ENCODE data around the gene CLINT1. TPM values are rescaled to one million over a fixed set of nuclear protein-coding genes. Genes with fewer than 3 reads are reported as not detected.

Gene CLINT1
- total and polyA plus RNA-seq, 12 donors, result 15.1 to 54.7 (median 50.7) TPM

DNA sequence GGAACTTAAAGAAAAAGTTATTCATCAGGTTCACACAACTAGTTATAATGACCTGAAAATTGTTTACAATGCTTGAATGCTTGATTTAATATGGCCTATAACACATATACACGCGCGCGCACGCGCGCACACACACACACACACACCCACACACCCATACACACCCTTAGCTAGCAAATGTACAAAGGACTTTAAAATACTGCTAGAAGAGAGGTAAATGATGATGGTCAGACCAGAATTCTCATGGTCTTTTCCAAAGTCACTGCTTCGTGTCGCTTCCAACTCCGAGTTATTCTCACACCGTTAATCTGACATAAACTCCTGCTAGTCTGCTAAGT is 109.5 kb downstream of the CLINT1 start:
- no peaks in the 10 kb centered on the region for H3K27me3 ChIP-seq
- intact Hi-C loops (cut with DNase I), result no loop called here
- no peak for DNase-seq
- TF ChIP-seq, protein P1, sequence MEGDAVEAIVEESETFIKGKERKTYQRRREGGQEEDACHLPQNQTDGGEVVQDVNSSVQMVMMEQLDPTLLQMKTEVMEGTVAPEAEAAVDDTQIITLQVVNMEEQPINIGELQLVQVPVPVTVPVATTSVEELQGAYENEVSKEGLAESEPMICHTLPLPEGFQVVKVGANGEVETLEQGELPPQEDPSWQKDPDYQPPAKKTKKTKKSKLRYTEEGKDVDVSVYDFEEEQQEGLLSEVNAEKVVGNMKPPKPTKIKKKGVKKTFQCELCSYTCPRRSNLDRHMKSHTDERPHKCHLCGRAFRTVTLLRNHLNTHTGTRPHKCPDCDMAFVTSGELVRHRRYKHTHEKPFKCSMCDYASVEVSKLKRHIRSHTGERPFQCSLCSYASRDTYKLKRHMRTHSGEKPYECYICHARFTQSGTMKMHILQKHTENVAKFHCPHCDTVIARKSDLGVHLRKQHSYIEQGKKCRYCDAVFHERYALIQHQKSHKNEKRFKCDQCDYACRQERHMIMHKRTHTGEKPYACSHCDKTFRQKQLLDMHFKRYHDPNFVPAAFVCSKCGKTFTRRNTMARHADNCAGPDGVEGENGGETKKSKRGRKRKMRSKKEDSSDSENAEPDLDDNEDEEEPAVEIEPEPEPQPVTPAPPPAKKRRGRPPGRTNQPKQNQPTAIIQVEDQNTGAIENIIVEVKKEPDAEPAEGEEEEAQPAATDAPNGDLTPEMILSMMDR (IDR thresholded peaks at IDR 0.05), result no peak
- no peak overlapping the region for H3K27ac ChIP-seq
- no peaks in the 10 kb centered on the region for H3K9me3 ChIP-seq
- 85 to 91% methylated on average over 11 of the region's 11 CpGs for WGBS, 2 donors
- H3K4me1 ChIP-seq, result peaks cover 0 to 12% (median 8%) of the 10 kb centered on the region in 9 donors
- peaks cover 0 to 33% (median 19%) of the 10 kb centered on the region in 9 donors for H3K36me3 ChIP-seq
- no peak for ATAC-seq
- H3K4me3 ChIP-seq, result no peak overlapping the region

DNA sequence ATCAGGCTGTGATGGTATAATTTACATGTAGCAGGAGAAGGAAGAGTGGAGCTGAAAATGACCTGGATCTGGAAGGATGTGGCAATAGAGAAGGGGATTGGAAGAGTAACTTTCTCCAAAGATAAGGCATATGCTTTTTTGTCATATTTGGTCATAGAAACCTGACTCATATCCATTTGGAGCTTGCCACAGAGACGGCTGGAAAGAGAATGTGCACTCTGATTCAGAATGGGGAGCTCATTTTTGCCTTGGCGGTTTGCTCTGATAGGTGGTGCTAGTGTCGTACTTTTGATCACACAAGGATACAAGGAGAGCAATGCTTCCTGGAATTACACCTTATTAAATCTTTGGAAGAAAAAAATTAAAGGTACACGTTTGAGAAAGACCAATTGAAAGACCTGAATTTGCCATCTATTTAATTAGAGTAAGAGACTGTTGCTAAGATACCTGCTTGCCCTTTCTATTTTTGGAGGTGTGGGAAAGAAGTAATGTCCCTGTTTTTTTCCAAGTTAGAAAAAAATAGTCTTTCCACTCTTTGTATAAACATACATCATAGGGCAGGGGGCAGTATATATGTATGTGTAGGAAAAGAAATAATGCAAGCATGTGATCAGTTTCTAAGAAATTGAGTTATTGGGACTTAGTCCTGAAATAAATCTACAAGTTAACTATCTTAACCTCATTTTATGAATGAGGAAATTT is 110.0 kb downstream of the CLINT1 start:
- Histone ChIP-seq H3K4me3 (no peak overlapping the region), H3K9me3 (no peaks in the 10 kb centered on the region), H3K27ac (no peak overlapping the region), H3K27me3 (no peaks in the 10 kb centered on the region), H3K36me3 (peaks cover 0 to 27% (median 18%) of the 10 kb centered on the region in 9 donors), H3K4me1 (peaks cover 0 to 15% (median 12%) of the 10 kb centered on the region in 9 donors)
- DNase-seq, result no peak
- intact Hi-C loops (cut with DNase I), result no loop called here
- no peak for ATAC-seq
- WGBS, 2 donors, result 78 to 84% methylated on average over 4 of the region's 4 CpGs
- TF ChIP-seq, protein P1 (IDR thresholded peaks at IDR 0.05), result no peak

DNA sequence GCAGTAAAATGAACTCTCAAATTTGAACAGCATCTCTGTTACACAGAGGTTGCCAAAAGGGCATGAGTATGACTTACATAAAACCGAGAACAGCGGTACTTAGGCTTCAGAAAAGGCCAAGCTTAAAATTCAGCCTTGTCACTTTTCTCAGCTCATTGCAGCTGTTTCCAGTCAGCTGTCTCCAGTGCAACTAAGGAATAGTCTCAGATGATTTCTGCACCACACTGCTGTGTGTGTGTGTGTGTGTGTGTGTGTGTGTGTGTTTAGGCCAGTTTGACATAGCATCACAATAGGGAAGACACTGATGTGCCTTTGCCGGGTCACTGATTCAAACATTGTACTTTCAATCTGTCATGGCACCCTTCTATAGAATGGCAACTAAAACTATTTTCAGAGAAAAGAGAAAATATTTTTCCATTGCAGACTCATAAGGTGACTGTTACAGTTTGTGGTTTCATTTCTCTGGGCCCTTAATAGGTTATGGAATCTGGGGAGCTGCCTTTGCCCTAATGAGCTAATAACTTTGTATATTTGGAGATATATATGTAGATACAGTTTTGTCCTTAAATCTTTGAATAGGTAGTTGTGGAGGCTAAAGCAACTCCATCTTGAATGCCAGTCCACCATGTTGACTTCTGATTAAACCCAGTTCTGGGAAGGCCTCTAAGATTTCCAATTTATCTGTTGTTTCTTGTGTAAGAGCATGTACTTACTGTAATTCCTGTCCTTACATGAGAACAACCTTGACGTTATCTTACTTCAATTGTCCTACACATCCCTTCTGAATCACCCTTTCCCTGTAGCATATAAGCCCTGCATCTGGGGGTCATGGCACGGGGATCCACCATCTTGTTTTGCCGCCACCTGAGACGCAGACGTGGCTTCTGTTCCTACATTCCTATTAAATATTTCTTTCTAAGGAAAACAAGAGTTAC is 110.9 kb downstream of the CLINT1 start:
- WGBS, 2 donors, result 93 to 96% methylated on average over 8 of the region's 8 CpGs
- H3K27me3 ChIP-seq, result no peaks in the 10 kb centered on the region
- no peak overlapping the region for H3K27ac ChIP-seq
- no peak overlapping the region for H3K4me3 ChIP-seq
- TF ChIP-seq, protein P1 (IDR thresholded peaks at IDR 0.05), result no peak
- ATAC-seq, result no peak
- peaks cover 0 to 19% (median 11%) of the 10 kb centered on the region in 9 donors for H3K36me3 ChIP-seq
- intact Hi-C loops (cut with DNase I), result no loop called here
- DNase-seq, result no peak
- no peaks in the 10 kb centered on the region for H3K9me3 ChIP-seq
- H3K4me1 ChIP-seq, result peaks cover 0 to 18% (median 12%) of the 10 kb centered on the region in 9 donors

DNA sequence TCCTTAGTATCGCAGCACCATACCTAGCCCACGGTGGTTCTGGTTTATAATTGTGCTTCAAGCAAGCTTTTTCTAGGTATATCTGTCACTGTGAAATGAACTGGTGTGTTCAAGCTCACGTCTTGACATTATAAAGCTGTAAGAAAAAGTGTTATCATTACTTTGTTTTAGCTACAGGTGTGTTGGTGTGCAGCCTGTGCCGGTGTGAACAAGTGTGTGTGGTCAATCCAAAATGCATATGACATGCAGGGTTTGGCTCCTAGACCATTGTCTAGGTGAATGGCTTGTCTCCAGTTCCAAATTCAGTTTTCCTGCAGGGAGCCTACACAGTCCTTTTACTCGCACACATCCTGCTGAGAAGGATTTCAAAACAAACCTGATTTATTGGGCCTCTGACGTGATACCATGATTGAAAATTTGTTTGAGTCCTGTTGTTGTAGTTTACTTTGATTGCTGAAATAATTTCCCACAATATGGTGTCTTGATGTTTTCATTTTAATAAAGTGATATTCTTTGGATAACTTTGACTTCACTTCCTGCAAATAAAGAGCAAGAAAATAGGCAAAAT is 111.7 kb downstream of the CLINT1 start:
- TF ChIP-seq, protein P1 (IDR thresholded peaks at IDR 0.05), result no peak
- no peaks in the 10 kb centered on the region for H3K9me3 ChIP-seq
- intact Hi-C loops (cut with DNase I), result no loop called here
- H3K27ac ChIP-seq, result no peak overlapping the region
- 85 to 88% methylated on average over 6 of the region's 6 CpGs for whole genome bisulfite sequencing, 2 donors
- DNase-seq (no peak), ATAC-seq (no peak)
- H3K4me3 ChIP-seq, result no peak overlapping the region
- H3K27me3 ChIP-seq, result no peaks in the 10 kb centered on the region
- peaks cover 0 to 20% (median 12%) of the 10 kb centered on the region in 9 donors for H3K4me1 ChIP-seq
- H3K36me3 ChIP-seq, result peaks cover 0 to 11% (median 3%) of the 10 kb centered on the region in 9 donors

Data from heart right ventricle (tissue), 16 donors.